Measurements from ENCODE around the gene ETS1.

ETS1 gene

GRCh38 chr11:128552783-128553661 is 34.3 kb downstream of the ETS1 start:
- peak; percentile 84 for DNase-seq (ENCODE audit: low read depth)
- H3K4me3 ChIP-seq (ENCODE audit: low read depth, low read length), result no peak overlapping the region
- no peak for TF ChIP-seq MYC (IDR thresholded peaks at IDR 0.05; ENCODE audit: low read depth, low read length)
- TF ChIP-seq, protein P1, sequence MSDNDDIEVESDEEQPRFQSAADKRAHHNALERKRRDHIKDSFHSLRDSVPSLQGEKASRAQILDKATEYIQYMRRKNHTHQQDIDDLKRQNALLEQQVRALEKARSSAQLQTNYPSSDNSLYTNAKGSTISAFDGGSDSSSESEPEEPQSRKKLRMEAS (IDR thresholded peaks at IDR 0.05; ENCODE audit: low read depth, low read length), result 0 out of 2 replicates have a peak, but pooled peaks have one; percentile 28

DNA sequence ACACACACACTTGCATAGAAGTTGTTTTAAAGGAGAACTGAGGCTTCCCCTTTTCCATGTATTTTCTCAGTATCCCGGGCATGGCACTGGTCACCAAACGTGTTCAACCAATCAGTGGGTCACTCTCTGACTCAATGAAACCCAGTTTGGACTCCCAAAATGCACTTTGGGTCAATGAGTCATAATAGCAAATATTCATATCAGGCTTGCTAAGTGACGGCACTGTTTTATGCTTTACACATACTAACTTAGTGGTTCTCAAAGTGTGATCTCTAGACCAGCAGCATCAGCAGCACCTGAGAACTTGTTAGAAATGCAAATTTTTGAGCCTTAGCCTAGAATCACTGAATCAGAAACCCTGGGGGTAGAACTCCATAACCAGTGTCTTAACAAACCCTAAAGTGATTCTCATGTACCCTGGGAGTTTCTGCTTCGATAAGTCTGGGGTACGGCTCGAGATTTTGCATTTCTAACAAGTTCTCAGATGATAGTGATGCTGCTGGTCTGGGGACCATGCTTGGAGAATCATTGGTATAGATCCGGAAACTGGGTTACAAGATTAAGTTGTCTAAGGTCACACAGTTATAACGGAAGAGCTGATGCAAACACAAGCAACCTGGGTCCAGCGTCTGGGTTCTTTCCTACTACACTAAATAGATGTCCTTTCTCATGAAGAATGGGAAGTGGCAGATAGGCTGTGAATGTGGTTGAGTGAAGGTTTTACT is 35.6 kb downstream of the ETS1 start:
- TF ChIP-seq, protein P1 (IDR thresholded peaks at IDR 0.05; ENCODE audit: low read depth, low read length), result no peak
- TF ChIP-seq MYC (IDR thresholded peaks at IDR 0.05; ENCODE audit: low read depth, low read length) (no peak), POLR2A (IDR thresholded peaks at IDR 0.05; ENCODE audit: extremely low read depth, insufficient read length) (no peak)
- TF ChIP-seq, protein P2, sequence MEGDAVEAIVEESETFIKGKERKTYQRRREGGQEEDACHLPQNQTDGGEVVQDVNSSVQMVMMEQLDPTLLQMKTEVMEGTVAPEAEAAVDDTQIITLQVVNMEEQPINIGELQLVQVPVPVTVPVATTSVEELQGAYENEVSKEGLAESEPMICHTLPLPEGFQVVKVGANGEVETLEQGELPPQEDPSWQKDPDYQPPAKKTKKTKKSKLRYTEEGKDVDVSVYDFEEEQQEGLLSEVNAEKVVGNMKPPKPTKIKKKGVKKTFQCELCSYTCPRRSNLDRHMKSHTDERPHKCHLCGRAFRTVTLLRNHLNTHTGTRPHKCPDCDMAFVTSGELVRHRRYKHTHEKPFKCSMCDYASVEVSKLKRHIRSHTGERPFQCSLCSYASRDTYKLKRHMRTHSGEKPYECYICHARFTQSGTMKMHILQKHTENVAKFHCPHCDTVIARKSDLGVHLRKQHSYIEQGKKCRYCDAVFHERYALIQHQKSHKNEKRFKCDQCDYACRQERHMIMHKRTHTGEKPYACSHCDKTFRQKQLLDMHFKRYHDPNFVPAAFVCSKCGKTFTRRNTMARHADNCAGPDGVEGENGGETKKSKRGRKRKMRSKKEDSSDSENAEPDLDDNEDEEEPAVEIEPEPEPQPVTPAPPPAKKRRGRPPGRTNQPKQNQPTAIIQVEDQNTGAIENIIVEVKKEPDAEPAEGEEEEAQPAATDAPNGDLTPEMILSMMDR (IDR thresholded peaks at IDR 0.05; ENCODE audit: low read depth, low read length), result no peak
- H3K4me3 ChIP-seq (ENCODE audit: low read depth, low read length), result no peak overlapping the region
- no peak for DNase-seq (ENCODE audit: low read depth)

- TF ChIP-seq, protein P2 (IDR thresholded peaks at IDR 0.05; ENCODE audit: low read depth, low read length), result no peak
- TF ChIP-seq POLR2A (IDR thresholded peaks at IDR 0.05; ENCODE audit: extremely low read depth, insufficient read length), result no peak
- TF ChIP-seq, protein P1 (IDR thresholded peaks at IDR 0.05; ENCODE audit: low read depth, low read length), result no peak
- no peak for TF ChIP-seq MYC (IDR thresholded peaks at IDR 0.05; ENCODE audit: low read depth, low read length)
- DNase-seq (ENCODE audit: low read depth), result no peak
Observed at GRCh38 chr11:128551058-128551457, 36.3 kb downstream of the ETS1 start.

GRCh38 chr11:128550261-128550821 is 37.0 kb downstream of the ETS1 start:
- H3K4me3 ChIP-seq (ENCODE audit: low read depth, low read length), result no peak overlapping the region
- TF ChIP-seq, protein P1 (IDR thresholded peaks at IDR 0.05; ENCODE audit: low read depth, low read length), result no peak
- TF ChIP-seq MYC (IDR thresholded peaks at IDR 0.05; ENCODE audit: low read depth, low read length) (no peak), POLR2A (IDR thresholded peaks at IDR 0.05; ENCODE audit: extremely low read depth, insufficient read length) (no peak)
- TF ChIP-seq, protein P2 (IDR thresholded peaks at IDR 0.05; ENCODE audit: low read depth, low read length), result no peak
- no peak for DNase-seq (ENCODE audit: low read depth)

More at GRCh38 chr11:128551058-128551457, 36.3 kb downstream of the ETS1 start:
- H3K4me3 ChIP-seq (ENCODE audit: low read depth, low read length), result no peak overlapping the region

DNA sequence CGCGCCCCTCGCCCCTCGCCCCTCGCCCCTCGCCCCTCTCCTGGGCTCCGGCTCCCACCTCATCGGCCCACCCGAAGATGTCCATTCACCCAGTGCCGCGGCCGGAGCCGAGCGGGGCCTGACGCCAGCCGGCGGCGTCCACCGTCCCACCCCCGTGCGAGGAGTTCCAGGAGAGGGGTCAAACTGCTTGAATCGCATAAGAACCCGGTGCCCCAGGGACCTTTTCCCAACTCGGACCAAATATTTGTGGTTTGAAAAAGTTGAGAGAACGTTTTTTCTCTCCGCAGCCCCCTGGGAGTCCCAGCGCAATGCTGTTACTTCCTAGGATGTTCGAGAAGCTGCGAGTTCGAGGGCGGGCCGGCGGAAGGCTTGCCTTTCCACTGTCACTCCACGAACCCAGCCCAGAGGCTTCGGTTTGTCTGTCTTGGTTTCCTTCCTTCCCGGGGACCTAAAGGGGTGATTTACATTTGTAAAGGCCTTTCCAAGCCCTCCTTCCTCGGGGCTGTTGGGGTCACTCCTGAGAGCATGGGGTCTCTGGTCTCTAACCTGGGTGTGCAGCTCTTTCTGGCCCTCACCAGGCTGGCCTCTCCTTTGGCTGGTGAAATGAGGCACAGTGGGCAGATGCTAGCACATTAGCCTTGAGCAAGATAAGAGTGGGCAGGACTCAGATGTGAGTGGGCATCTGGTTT is 38.0 kb downstream of the ETS1 start:
- DNase-seq (ENCODE audit: low read depth), result no peak
- H3K4me3 ChIP-seq (ENCODE audit: low read depth, low read length), result no peak overlapping the region

More for the DNA sequence above, 38.0 kb downstream of the ETS1 start:
- TF ChIP-seq POLR2A (IDR thresholded peaks at IDR 0.05; ENCODE audit: extremely low read depth, insufficient read length), result no peak
- TF ChIP-seq, protein P1 (IDR thresholded peaks at IDR 0.05; ENCODE audit: low read depth, low read length), result no peak
- TF ChIP-seq, protein P2 (IDR thresholded peaks at IDR 0.05; ENCODE audit: low read depth, low read length), result no peak
- TF ChIP-seq MYC (IDR thresholded peaks at IDR 0.05; ENCODE audit: low read depth, low read length), result no peak
